ENCODE data around the gene RPAP2.

- no peak for TF ChIP-seq POLR2A (IDR thresholded peaks at IDR 0.05)
- no peak for TF ChIP-seq POLR2AphosphoS5 (IDR thresholded peaks at IDR 0.05)
These were observed 36.3 kb upstream of the RPAP2 start for GRCh38 chr1:92262516-92262915.

All from transverse colon (tissue), 3 donors.